NCI-H510A treated with DMSO at 0.1 percent for 48 hours (cell line): ENCODE measurements around the gene TBK1.

Source experiments
- DNase-seq: peaks from one replicate; lab custom pipeline; 2025; lab: John Stamatoyannopoulos, UW

TBK1 gene

GRCh38 chr12:64452559-64453329 is 824 bp downstream of the TBK1 start:
- DNase-seq: peak; percentile 91

DNA sequence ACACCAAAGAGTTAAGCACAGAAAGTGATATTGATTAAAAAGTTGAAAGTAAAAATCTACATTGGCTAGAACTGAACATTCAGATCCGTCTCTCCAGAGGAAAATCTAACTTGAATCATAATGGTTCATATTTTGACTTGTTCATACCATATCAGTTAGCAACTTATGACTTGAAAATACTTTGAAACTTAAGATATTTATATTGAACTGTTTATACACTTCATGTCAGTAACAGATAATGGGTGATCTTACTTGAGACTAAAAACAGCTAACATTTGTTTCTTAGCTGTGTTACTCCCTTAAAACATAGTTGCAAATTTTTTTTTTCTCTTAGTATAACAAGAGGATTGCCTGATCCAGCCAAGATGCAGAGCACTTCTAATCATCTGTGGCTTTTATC is 3.6 kb downstream of the TBK1 start:
- no peak for DNase-seq

DNA sequence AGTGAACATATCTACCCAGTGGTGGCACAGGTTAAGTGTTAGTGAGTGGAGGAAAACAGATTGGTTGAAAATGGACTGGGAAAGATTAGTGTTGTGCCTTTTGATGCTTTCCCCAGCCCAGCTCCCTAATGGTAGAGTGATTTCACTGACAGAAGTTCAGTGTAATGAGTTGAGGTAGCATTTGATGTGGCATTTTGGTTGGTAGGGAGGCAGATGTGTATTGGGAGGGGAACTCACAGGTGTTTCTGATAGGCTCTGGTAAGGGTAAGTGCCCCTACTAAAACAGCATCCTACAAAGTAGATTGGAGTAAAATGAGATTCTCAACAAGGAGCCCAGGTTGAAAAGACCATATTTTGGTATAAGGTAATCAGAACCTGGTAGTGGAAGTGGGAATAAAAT is 4.2 kb downstream of the TBK1 start:
- DNase-seq: no peak

- no peak for DNase-seq
These were observed 5.1 kb downstream of the TBK1 start for GRCh38 chr12:64457032-64457431.

GRCh38 chr12:64457466-64457865 is 5.5 kb downstream of the TBK1 start:
- no peak for DNase-seq

DNA sequence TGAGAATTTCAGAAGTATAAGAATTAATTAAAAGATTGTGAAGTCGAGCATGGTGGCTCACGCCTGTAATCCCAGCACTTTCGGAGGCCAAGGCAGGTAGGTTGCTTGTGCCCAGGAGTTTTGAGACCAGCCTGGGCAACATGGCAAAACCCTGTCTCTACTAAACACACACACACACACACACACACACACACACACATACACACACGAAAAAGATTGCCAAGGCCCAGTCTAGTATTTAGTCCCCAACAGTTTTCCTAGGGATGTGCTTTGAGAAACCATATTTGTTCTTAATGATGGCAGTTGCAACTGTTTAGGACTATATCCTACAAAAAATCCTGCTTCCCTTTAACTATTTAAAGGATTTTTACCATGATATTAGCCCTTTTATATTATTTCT is 6.0 kb downstream of the TBK1 start:
- DNase-seq: no peak

DNA sequence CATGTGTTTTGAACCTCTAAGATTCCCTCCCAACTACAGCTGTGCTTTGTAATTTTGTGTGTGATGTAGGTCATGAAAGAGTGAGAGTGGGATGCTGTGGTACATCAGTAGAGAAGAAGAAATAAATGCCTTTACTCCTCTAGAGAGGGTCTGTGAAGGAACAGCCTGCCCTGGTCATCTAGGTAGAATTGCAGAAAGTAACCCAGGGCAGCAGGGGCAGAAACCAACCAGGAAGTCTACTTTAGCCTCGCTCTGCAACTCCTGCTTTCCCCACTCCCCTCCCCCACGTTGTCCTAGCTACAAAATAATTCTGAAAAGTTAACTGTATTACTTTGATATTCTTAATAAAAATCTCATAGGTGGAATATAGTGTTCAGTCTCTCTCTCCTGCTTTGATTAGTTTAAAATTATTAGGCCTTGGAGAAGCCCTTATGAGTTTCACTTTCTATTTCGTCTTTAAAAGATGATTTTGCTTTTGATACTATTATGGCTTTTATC is 7.5 kb downstream of the TBK1 start:
- DNase-seq: no peak

DNA sequence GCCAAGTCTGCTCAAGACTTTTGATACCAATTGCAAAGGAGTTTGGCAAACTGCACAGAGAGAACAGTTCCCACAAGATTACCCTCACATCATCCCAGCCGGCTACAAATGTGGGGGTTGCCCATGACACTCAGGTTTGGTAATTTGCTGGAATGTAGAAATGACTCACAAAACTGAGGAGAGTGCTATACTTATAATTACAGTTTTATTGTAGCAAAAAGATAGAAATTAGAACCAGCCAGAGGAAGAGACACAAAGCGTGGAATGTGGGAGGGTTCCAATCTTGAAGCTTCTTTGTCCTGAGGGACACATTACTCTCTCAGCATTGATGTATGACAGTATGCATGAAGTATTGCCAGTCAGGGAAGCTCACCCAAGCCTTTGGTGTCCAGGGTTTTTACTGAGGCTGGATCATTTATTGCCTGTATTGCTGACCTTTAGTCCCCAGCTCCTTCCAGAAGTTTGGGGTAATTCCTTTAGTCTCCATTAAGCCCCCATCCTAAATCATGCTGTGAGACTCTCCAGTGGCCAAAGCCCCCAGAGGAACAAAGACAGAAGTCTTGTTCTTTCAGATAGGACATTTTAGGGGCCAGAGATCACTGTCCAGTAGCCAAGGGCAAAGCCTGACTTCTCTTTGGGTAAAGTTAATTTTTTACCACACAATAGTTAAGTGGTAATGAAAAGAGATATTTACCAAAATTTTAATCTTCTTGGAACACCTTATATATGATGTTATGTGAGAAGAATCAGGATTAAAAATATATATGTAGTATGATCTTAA is 9.9 kb downstream of the TBK1 start:
- DNase-seq: no peak

GRCh38 chr12:64466178-64466577 is 14.3 kb downstream of the TBK1 start:
- DNase-seq: no peak

- DNase-seq: no peak
These were observed 17.0 kb downstream of the TBK1 start for GRCh38 chr12:64468966-64469365.

DNA sequence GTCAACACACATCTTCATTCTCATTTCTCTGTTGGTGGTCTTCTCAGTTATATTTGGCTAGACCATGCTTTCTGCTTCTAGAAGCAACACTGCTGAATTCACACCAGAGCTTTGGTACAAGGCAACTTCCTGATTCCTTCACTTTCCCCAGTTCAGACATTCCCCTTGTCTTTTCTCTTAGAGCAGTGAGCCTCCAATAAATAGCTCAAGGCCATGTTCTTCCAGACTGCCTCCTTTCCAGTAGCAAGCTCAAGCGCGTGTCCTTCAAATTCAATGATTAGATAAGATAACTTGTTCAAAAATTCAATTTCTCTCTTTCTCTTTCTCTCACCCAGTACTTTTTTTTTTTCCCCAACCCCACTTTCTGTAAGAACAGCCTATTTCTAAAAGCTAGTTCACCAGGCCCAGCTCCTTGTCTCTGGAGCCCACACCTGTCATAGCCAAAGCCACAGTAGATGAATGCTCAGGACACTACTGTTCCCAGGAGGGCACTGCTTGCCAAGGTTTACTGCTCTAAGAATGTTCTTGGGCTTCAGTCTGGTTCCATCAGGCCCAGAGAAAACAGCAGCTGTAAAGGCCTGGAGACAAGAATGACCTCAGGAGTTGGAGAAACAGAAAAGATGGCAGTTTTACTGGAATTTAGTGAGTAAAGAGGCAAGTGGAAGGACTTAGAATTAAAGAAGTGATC is 17.7 kb downstream of the TBK1 start:
- no peak for DNase-seq

- no peak for DNase-seq
These were observed 18.6 kb downstream of the TBK1 start for GRCh38 chr12:64470495-64470894.

DNA sequence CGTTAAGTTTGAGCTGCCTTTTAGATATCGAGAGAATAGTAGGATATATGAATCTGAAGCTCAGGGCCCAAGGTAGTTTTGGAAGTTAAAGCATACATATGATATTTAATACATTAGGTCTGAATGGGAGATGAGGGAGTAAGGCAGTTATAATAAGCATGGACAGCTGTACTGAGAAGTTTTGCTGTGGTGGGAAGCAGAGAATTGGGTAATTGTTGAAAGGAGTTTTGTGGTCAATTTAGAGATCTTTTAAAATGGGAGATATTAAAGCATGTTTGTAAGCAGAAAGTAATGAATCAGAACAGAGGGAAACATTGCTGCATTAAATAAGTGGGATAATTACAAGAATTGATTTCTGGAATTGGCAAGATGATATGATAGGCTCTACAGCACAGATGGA is 21.3 kb downstream of the TBK1 start:
- DNase-seq: no peak

DNA sequence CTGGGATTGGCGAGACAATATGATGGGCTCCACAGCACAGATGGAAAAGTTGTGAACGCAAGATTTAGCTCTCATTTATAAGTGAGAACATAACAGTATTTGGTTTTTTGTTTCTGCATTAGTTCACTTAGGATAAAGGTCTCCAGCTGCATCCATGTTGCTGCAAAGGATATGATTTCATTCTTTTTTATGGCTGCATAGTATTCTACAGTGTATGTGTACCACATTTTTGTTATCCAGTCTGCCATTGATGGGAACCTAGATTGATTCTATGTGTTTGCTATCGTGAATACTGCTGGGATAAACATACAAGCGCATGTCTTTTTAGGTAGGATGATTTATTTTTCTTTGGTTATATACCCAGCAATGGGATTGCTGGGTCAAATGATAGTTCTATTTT is 23.6 kb downstream of the TBK1 start:
- DNase-seq: no peak

- DNase-seq: no peak
These were observed 24.9 kb downstream of the TBK1 start for GRCh38 chr12:64476844-64477243.

- no peak for DNase-seq
These were observed 26.7 kb downstream of the TBK1 start for GRCh38 chr12:64478661-64479060.

- no peak for DNase-seq
These were observed 28.2 kb downstream of the TBK1 start for GRCh38 chr12:64480148-64480547.

DNA sequence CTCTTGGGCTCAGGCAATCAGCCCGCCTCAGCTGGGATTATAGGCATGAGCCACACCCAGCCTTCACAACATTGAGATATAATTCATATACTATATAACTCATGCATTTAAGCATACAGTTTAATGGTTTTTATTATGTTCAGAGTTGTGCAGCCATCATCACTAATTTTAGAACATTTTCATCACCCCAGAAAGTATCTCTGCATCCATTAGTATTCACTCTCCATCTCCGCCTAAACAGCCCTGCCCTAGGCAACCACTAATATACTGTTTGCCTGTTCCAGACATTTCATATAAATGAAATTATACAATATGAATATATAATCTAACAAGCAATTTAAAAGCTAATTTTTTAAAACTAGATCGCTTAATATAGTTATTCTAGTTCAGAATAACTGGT is 34.7 kb downstream of the TBK1 start:
- DNase-seq: no peak

- DNase-seq: no peak
These were observed 39.8 kb downstream of the TBK1 start for GRCh38 chr12:64491718-64492117.

GRCh38 chr12:64493513-64493912 is 41.6 kb downstream of the TBK1 start:
- DNase-seq: no peak

- DNase-seq: no peak
These were observed 43.2 kb downstream of the TBK1 start for GRCh38 chr12:64494998-64495729.

DNA sequence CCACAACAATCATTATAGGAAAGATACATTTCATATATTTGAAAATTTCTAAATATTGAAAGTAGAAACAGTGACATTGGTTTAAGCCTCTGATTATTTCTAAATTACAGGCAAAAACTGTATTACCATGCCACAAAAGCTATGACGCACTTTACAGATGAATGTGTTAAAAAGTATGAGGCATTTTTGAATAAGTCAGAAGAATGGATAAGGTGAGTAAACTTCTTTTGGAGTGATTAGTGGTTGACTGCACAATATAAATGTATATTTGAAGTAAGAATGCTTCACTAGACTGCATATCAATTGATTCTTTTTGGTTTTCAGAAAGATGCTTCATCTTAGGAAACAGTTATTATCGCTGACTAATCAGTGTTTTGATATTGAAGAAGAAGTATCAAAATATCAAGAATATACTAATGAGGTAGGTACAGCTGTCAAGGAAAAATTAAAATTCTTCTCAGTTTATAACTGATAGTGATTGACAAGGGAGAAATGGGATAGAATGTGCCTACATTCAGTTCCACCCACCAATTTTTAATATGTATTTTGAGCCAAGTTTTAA is 45.0 kb downstream of the TBK1 start:
- DNase-seq: no peak
